ENCODE results near the gene SMIM29. TPM values are rescaled to one million over a fixed set of nuclear protein-coding genes. Genes with fewer than 3 reads are reported as not detected.

SMIM29 gene
- total and polyA plus RNA-seq, 2 donors: 4.2 to 44.9 TPM

GRCh38 chr6:34213772-34214171, 35.0 kb downstream of the SMIM29 start:
- Histone ChIP-seq H3K36me3 (ENCODE audit: insufficient read depth) (no peaks in the 10 kb centered on the region), H3K4me3 (ENCODE audit: low read depth, low read length) (no peak overlapping the region), H3K27ac (ENCODE audit: low read depth) (no peak overlapping the region), H3K4me1 (ENCODE audit: insufficient read depth) (no peaks in the 10 kb centered on the region)
- 86% methylated on average over 4 of the region's 4 CpGs for WGBS
- DNase-seq (ENCODE audit: extremely low spot score): no peak

- DNase-seq (ENCODE audit: extremely low spot score): no peak
- no peak overlapping the region for H3K4me3 ChIP-seq (ENCODE audit: low read depth, low read length)
- no peak overlapping the region for H3K27ac ChIP-seq (ENCODE audit: low read depth)
- H3K36me3 ChIP-seq (ENCODE audit: insufficient read depth): no peaks in the 10 kb centered on the region
- 81% methylated on average over 4 of the region's 4 CpGs for WGBS
- no peaks in the 10 kb centered on the region for H3K4me1 ChIP-seq (ENCODE audit: insufficient read depth)
These were observed 40.9 kb downstream of the SMIM29 start for GRCh38 chr6:34207695-34208443.

- Histone ChIP-seq H3K4me3 (ENCODE audit: low read depth, low read length) (no peak overlapping the region), H3K4me1 (ENCODE audit: insufficient read depth) (no peaks in the 10 kb centered on the region), H3K27ac (ENCODE audit: low read depth) (no peak overlapping the region), H3K36me3 (ENCODE audit: insufficient read depth) (no peaks in the 10 kb centered on the region)
- DNase-seq (ENCODE audit: extremely low spot score): no peak
- 67% methylated on average over 7 of the region's 7 CpGs for WGBS
These were observed 42.1 kb downstream of the SMIM29 start for GRCh38 chr6:34206726-34207125.

- H3K27ac ChIP-seq (ENCODE audit: low read depth): no peak overlapping the region
- 68% methylated on average over 2 of the region's 2 CpGs for WGBS
- H3K4me3 ChIP-seq (ENCODE audit: low read depth, low read length): no peak overlapping the region
- no peaks in the 10 kb centered on the region for H3K36me3 ChIP-seq (ENCODE audit: insufficient read depth)
- no peaks in the 10 kb centered on the region for H3K4me1 ChIP-seq (ENCODE audit: insufficient read depth)
- no peak for DNase-seq (ENCODE audit: extremely low spot score)
These were observed 42.9 kb downstream of the SMIM29 start for GRCh38 chr6:34205916-34206315.

- WGBS: 91% methylated on average over 3 of the region's 3 CpGs
These were observed 43.3 kb downstream of the SMIM29 start for GRCh38 chr6:34205466-34205865.

GRCh38 chr6:34204693-34205092, 44.1 kb downstream of the SMIM29 start:
- Histone ChIP-seq H3K4me1 (ENCODE audit: insufficient read depth) (no peaks in the 10 kb centered on the region), H3K27ac (ENCODE audit: low read depth) (no peak overlapping the region), H3K36me3 (ENCODE audit: insufficient read depth) (no peaks in the 10 kb centered on the region), H3K4me3 (ENCODE audit: low read depth, low read length) (no peak overlapping the region)
- DNase-seq (ENCODE audit: extremely low spot score): no peak
- WGBS: 82% methylated on average over 4 of the region's 4 CpGs

More at GRCh38 chr6:34205466-34205865, 43.3 kb downstream of the SMIM29 start:
- Histone ChIP-seq H3K4me3 (ENCODE audit: low read depth, low read length) (no peak overlapping the region), H3K27ac (ENCODE audit: low read depth) (no peak overlapping the region), H3K36me3 (ENCODE audit: insufficient read depth) (no peaks in the 10 kb centered on the region), H3K4me1 (ENCODE audit: insufficient read depth) (no peaks in the 10 kb centered on the region)
- no peak for DNase-seq (ENCODE audit: extremely low spot score)

- WGBS: 83% methylated on average over 20 of the region's 20 CpGs
- H3K4me3 ChIP-seq (ENCODE audit: low read depth, low read length): no peak overlapping the region
- no peaks in the 10 kb centered on the region for H3K4me1 ChIP-seq (ENCODE audit: insufficient read depth)
- no peak overlapping the region for H3K27ac ChIP-seq (ENCODE audit: low read depth)
- H3K36me3 ChIP-seq (ENCODE audit: insufficient read depth): no peaks in the 10 kb centered on the region
- no peak for DNase-seq (ENCODE audit: extremely low spot score)
These were observed 46.2 kb downstream of the SMIM29 start for GRCh38 chr6:34202329-34203201.

- H3K36me3 ChIP-seq (ENCODE audit: insufficient read depth): no peaks in the 10 kb centered on the region
- no peak overlapping the region for H3K4me3 ChIP-seq (ENCODE audit: low read depth, low read length)
- DNase-seq (ENCODE audit: extremely low spot score): no peak
- no peaks in the 10 kb centered on the region for H3K4me1 ChIP-seq (ENCODE audit: insufficient read depth)
- H3K27ac ChIP-seq (ENCODE audit: low read depth): no peak overlapping the region
- WGBS: 87% methylated on average over 4 of the region's 4 CpGs
These were observed 47.2 kb downstream of the SMIM29 start for GRCh38 chr6:34201455-34202107.

- Histone ChIP-seq H3K27ac (ENCODE audit: low read depth) (no peak overlapping the region), H3K36me3 (ENCODE audit: insufficient read depth) (no peaks in the 10 kb centered on the region), H3K4me1 (ENCODE audit: insufficient read depth) (no peaks in the 10 kb centered on the region), H3K4me3 (ENCODE audit: low read depth, low read length) (no peak overlapping the region)
- DNase-seq (ENCODE audit: extremely low spot score): no peak
- 67% methylated on average over 5 of the region's 5 CpGs for WGBS
These were observed 48.4 kb downstream of the SMIM29 start for GRCh38 chr6:34200340-34200971.

- DNase-seq (ENCODE audit: extremely low spot score): no peak
- 68% methylated on average over 10 of the region's 10 CpGs for WGBS
- Histone ChIP-seq H3K4me3 (ENCODE audit: low read depth, low read length) (peak overlapping the region; percentile 41), H3K27ac (ENCODE audit: low read depth) (no peak overlapping the region), H3K36me3 (ENCODE audit: insufficient read depth) (no peaks in the 10 kb centered on the region), H3K4me1 (ENCODE audit: insufficient read depth) (no peaks in the 10 kb centered on the region)
These were observed 52.0 kb downstream of the SMIM29 start for GRCh38 chr6:34196833-34197195.

Small RNA genes lying within 50 kb of the gene (small RNA-seq; reads per million reads assigned to genes)
- gene MIR6835: not detected

Other genes starting within 250 kb of the SMIM29 start
- gene GRM4, start 102.9 kb downstream of the SMIM29 start, total RNA-seq: 0.11 TPM
- gene GRM4, start 102.9 kb downstream of the SMIM29 start, polyA plus RNA-seq: 0.01 TPM
- gene HMGA1, start 12.1 kb downstream of the SMIM29 start, total RNA-seq: 12.4 TPM
- 23.6 TPM for gene HMGA1, start 12.1 kb downstream of the SMIM29 start, polyA plus RNA-seq
- gene NUDT3, start 143.7 kb upstream of the SMIM29 start, total RNA-seq: 43.9 TPM
- 20.7 TPM for gene NUDT3, start 143.7 kb upstream of the SMIM29 start, polyA plus RNA-seq
- gene RPS10, start 177.1 kb upstream of the SMIM29 start, total RNA-seq: 1,395 TPM
- 2,930 TPM for gene RPS10, start 177.1 kb upstream of the SMIM29 start, polyA plus RNA-seq
- 0.32 TPM for gene PACSIN1, start 217.1 kb upstream of the SMIM29 start, total RNA-seq
- 0.20 TPM for gene PACSIN1, start 217.1 kb upstream of the SMIM29 start, polyA plus RNA-seq

Measured in urinary bladder (tissue), 4 donors.